Middle frontal gyrus (tissue), 1 donor: ENCODE measurements around the gene OR4C3.
"Not testable (repeated sequence)": the region's sequence is repeated elsewhere in the genome, so short reads cannot be mapped to it uniquely, and the experiment has no call there.

Experiments used
- DNase-seq: peaks from one replicate; pipeline ENCODE4 v3.0.0-alpha.2; 2015; ENCODE audit warnings: low spot score; ENCODE audit errors: extremely low spot score

The OR4C3 gene

GRCh38 chr11:48324620-48325019 is at the start of gene OR4C3:
OR4C3 (plus strand) TSS chr11:48324920; CDS start chr11:48325022, 102 bp downstream.
- not testable (repeated sequence) for DNase-seq

GRCh38 chr11:48305923-48306322 is 18.8 kb upstream of the OR4C3 start, which contains the start of gene OR4S1:
OR4S1 (plus strand) TSS chr11:48306223; CDS start chr11:48306223, 0 bp downstream.
- DNase-seq, result no peak

- no peak for DNase-seq
Measured at GRCh38 chr11:48307760-48308386, 16.8 kb upstream of the OR4C3 start.

- DNase-seq, result not testable (repeated sequence)
Measured at GRCh38 chr11:48313590-48313989, 11.1 kb upstream of the OR4C3 start.

- not testable (repeated sequence) for DNase-seq
Measured at GRCh38 chr11:48319813-48320212, 4.9 kb upstream of the OR4C3 start.

- DNase-seq, result no peak
Measured at GRCh38 chr11:48341466-48341865, 16.7 kb downstream of the OR4C3 start.

GRCh38 chr11:48342505-48342904 is 17.8 kb downstream of the OR4C3 start:
- not testable (repeated sequence) for DNase-seq

GRCh38 chr11:48346286-48346685 is 21.6 kb downstream of the OR4C3 start:
- DNase-seq, result not testable (repeated sequence)

GRCh38 chr11:48354013-48354412 is 29.3 kb downstream of the OR4C3 start:
- DNase-seq, result no peak

- no peak for DNase-seq
Measured at GRCh38 chr11:48354677-48355076, 30.0 kb downstream of the OR4C3 start.

- DNase-seq, result not testable (repeated sequence)
Measured at GRCh38 chr11:48361289-48361688, 36.6 kb downstream of the OR4C3 start.

- no peak for DNase-seq
Measured at GRCh38 chr11:48366365-48366764, 41.6 kb downstream of the OR4C3 start, which contains the start of gene OR4C5. OR4C5 (minus strand) TSS chr11:48366465; CDS start chr11:48366465, 0 bp downstream.
